GM12878 (cell line): Measurements from ENCODE around the gene SFN. TPM values are rescaled to one million over a fixed set of nuclear protein-coding genes. Genes with fewer than 3 reads are reported as not detected.

ENCODE experiments used
- ATAC-seq: fragments of 200-7000 bp; cut with Tn5 transposase; 3 replicates; pipeline ENCODE4 v1.9.1; 2020; ENCODE audit warnings: mild to moderate bottlenecking, moderate library complexity
- Bru-seq: library from RNA; stranded (reverse); fragments of 400-500 nt; gene quantifications from one replicate; lab custom pipeline; 2021; lab: Mats Ljungman, UMichigan
- BruChase-seq, 2 experiments: library from RNA; stranded (reverse); fragments of 400-500 nt; gene quantifications; one replicate each; lab custom pipeline; 2021; lab: Mats Ljungman, UMichigan
- BruUV-seq: library from RNA; stranded (reverse); fragments of 400-500 nt; replicated peaks from 2 replicates; lab custom pipeline; 2021; lab: Mats Ljungman, UMichigan
- CTCF ChIA-PET: fragments of 300-600 bp; sonication (Branson Sonifier 250); formaldehyde crosslinking; extraction: SDS; loops from one replicate; lab custom pipeline; 2021; ENCODE audit warnings: inconsistent platforms; lab: Yijun Ruan, JAX
- POLR2A ChIA-PET: fragments of 350-600 bp; formaldehyde crosslinking; extraction: SDS; loops from one replicate; lab custom pipeline; 2021; ENCODE audit warnings: inconsistent platforms; lab: Charles Lee
- RAD21 ChIA-PET: fragments of 300-600 bp; sonication (Branson Sonifier 250); formaldehyde crosslinking; loops from one replicate; lab custom pipeline; 2023; ENCODE audit warnings: antibody characterized with exemption; ENCODE audit not compliant: unreplicated experiment; lab: Charles Lee
- SMC1A ChIA-PET: fragments of 300-600 bp; sonication (Branson Sonifier 250); formaldehyde crosslinking; loops from one replicate; lab custom pipeline; 2023; ENCODE audit not compliant: unreplicated experiment, uncharacterized antibody; lab: Charles Lee
- DNase-seq: peaks from one replicate; pipeline ENCODE4 v3.0.0-alpha.2; 2011; ENCODE audit warnings: low read depth, low spot score
- FAIRE-seq: peaks from 3 replicates; lab custom pipeline; 2011; peaks lifted over from hg19 to GRCh38; lab: Jason Lieb, UNC
- H2AFZ ChIP-seq: 2 replicates; pipeline ENCODE4 v1.6.0; 2011; ENCODE audit warnings: low read depth, low read length, control low read depth; ENCODE audit not compliant: control insufficient read depth
- H3K27ac ChIP-seq: 2 replicates; pipeline ENCODE4 v1.5.1; 2011; ENCODE audit warnings: control low read depth; ENCODE audit not compliant: control insufficient read depth, insufficient read depth
- H3K27me3 ChIP-seq, 2 experiments: replicated peaks in 1 of 2; 2 replicates each; pipeline versions ENCODE4 v1.6.0 to v1.6.1; 2011; ENCODE audit warnings: low read length in 1 of 2; ENCODE audit not compliant: control insufficient read depth in 2 of 2, insufficient read depth in 2 of 2
- H3K36me3 ChIP-seq, 2 experiments: 2 replicates each; pipeline ENCODE4 v1.5.1; 2011; ENCODE audit warnings: low read length in 1 of 2; ENCODE audit not compliant: control insufficient read depth in 2 of 2, insufficient read depth in 2 of 2
- H3K4me1 ChIP-seq: 2 replicates; pipeline ENCODE4 v1.6.1; 2011; ENCODE audit warnings: mild to moderate bottlenecking, low read length, moderate library complexity, mixed read lengths; ENCODE audit not compliant: control insufficient read depth, insufficient read depth
- H3K4me2 ChIP-seq: 2 replicates; pipeline ENCODE4 v1.6.0; 2011; ENCODE audit warnings: control low read depth; ENCODE audit not compliant: control insufficient read depth, insufficient read depth
- H3K4me3 ChIP-seq: fragments of 200-600 bp; sonication (generic); 2 replicates; pipeline ENCODE4 v1.5.1; 2016
- H3K79me2 ChIP-seq: 2 replicates; pipeline ENCODE4 v1.6.0; 2011; ENCODE audit warnings: low read length; ENCODE audit not compliant: control insufficient read depth, insufficient read depth
- H3K9ac ChIP-seq: 2 replicates; pipeline ENCODE4 v1.8.0; 2011; ENCODE audit warnings: low read length, control low read depth, mixed read lengths; ENCODE audit not compliant: control insufficient read depth, insufficient read depth
- H3K9me3 ChIP-seq: replicated peaks from 3 replicates; pipeline ENCODE4 v1.5.1; 2011; ENCODE audit warnings: mild to moderate bottlenecking, low read length; ENCODE audit not compliant: control insufficient read depth, insufficient read depth
- H4K20me1 ChIP-seq: 2 replicates; pipeline ENCODE4 v1.6.0; 2011; ENCODE audit not compliant: control insufficient read depth, insufficient read depth
- EGR1 ChIP-seq, 2 experiments: IDR thresholded peaks; 1 replicate in 1 of 2; 2 replicates in 1 of 2; pipeline ENCODE4 v1.6.1; 2011 to 2012; ENCODE audit warnings: low read depth in 2 of 2, low read length in 2 of 2, borderline replicate concordance in 1 of 2, mild to moderate bottlenecking in 1 of 2, moderate library complexity in 1 of 2
- POU2F2 ChIP-seq: IDR thresholded peaks from 3 replicates; pipeline ENCODE4 v1.6.1; 2011; ENCODE audit warnings: low read depth, mild to moderate bottlenecking, low read length, borderline replicate concordance
- RUNX3 ChIP-seq: IDR thresholded peaks from 2 replicates; pipeline ENCODE4 v1.6.1; 2012; ENCODE audit warnings: low read length, inconsistent platforms
- SMC3 ChIP-seq: IDR thresholded peaks from 2 replicates; pipeline ENCODE4 v1.6.1; 2011; ENCODE audit warnings: low read length, improper control_type of control experiment, borderline replicate concordance
- YY1 ChIP-seq: IDR thresholded peaks from 2 replicates; pipeline ENCODE4 v1.6.1; 2011; ENCODE audit warnings: low read depth, mild to moderate bottlenecking, low read length
- WGBS: methylation state at CpG from one replicate; pipeline ENCODE4 v1.1.6; 2016; ENCODE audit warnings: low lambda C conversion rate; ENCODE audit not compliant: insufficient replicate concordance, insufficient coverage; ENCODE audit errors: missing lambda C conversion rate; 5-methylcytosine and 5-hydroxymethylcytosine counted together
- in situ Hi-C: fragments of 300-500 bp; cut with MboI; formaldehyde crosslinking; loops from 9 replicates; pipeline ENCODE4 v1.14.3; 2018; ENCODE audit warnings: mixed read lengths
- intact Hi-C: fragments of 100-400 bp; cut with micrococcal nuclease; formaldehyde crosslinking; loops from one replicate; pipeline ENCODE4 v1.14.2; 2022; ENCODE audit not compliant: unreplicated experiment
- long read RNA-seq, 2 experiments: library from polyadenylated mRNA; unstranded; transcript quantifications; one replicate each; pipeline ENCODE4 v2.0.0, GENCODE V29; 2019 to 2020
- polyA minus RNA-seq, 3 experiments: library from RNA; depleted of rRNA, polyadenylated mRNA; stranded (reverse); fragments of >200 nt; gene quantifications; 2 replicates each; pipeline ENCODE4 v1.2.3, GENCODE V29; 2011
- polyA plus RNA-seq, 11 experiments: library from polyadenylated mRNA; depleted of rRNA in 4 of 11; unstranded in 6 of 11; stranded (reverse) in 5 of 11; fragments of >200 nt; fragmentation: Nextera tagmentation in 4 of 11; fragmentation: Illumina TruSeq in 1 of 11; extraction: Ambion mirVana in 4 of 11; extraction: Trizol in 1 of 11; gene quantifications; 1 replicate in 1 of 11; 2 replicates in 10 of 11; pipeline versions ENCODE4 v1.2.1 to v1.2.3, GENCODE V29; 2011 to 2016; ENCODE audit warnings: inconsistent platforms in 2 of 11, missing spikeins in 2 of 11, low read depth in 1 of 11
- total RNA-seq, 4 experiments: library from RNA; depleted of rRNA in 3 of 4; stranded (reverse); fragments of >200 nt in 3 of 4; fragmentation: Illumina TruSeq in 1 of 4; extraction: Trizol in 1 of 4; gene quantifications; 2 replicates each; pipeline versions ENCODE4 v1.2.1 to v1.2.3, GENCODE V29; 2013 to 2021
- TF ChIP-seq, protein P1 (sequence below), 3 experiments: IDR thresholded peaks in 2 of 3; conservative IDR thresholded peaks in 1 of 3; 2 replicates each; pipeline ENCODE4 v1.5.1; 2011; ENCODE audit warnings: low read depth in 3 of 3, low read length in 3 of 3, mild to moderate bottlenecking in 3 of 3, control low read depth in 2 of 3, moderate library complexity in 2 of 3, inconsistent platforms in 1 of 3, mixed read lengths in 1 of 3; ENCODE audit not compliant: control insufficient read depth in 2 of 3, insufficient read depth in 1 of 3; ENCODE audit errors: extremely low read depth in 1 of 3

SFN gene
- 0.64 and 1.1 TPM in 2 replicates for total RNA-seq (2013; cell fraction: nucleolus; rRNA removed)
- total RNA-seq (2014; rRNA removed): 2.0 and 2.7 TPM in 2 replicates
- 1.7 and 2.1 TPM in 2 replicates for total RNA-seq (2014; rRNA removed; fragmentation: Illumina TruSeq; extraction: Trizol)
- total RNA-seq (2021): 2.9 and 4.1 TPM in 2 replicates
- polyA plus RNA-seq (2011; ENCODE audit: low read depth): 0.71 TPM
- 0.06 and 0.19 TPM in 2 replicates for polyA plus RNA-seq (2011; rRNA removed)
- polyA plus RNA-seq (2011; cell fraction: cytosol; rRNA removed): 0.10 and 0.13 TPM in 2 replicates
- polyA plus RNA-seq (2011; cell fraction: nucleus; rRNA removed): 0.24 and 0.48 TPM in 2 replicates
- 3.6 and 3.8 TPM in 2 replicates for polyA plus RNA-seq (2012)
- 0.14 and 1.2 TPM in 2 replicates for polyA plus RNA-seq (2014; fragmentation: Illumina TruSeq; extraction: Trizol)
- under 1 TPM; 0.27 to 0.33 TPM for polyA plus RNA-seq (2014; fragmentation: Nextera tagmentation; extraction: Ambion mirVana)
- polyA plus RNA-seq (2014; rRNA removed): 2.7 and 3.2 TPM in 2 replicates
- polyA plus RNA-seq (2016; fragmentation: Nextera tagmentation; extraction: Ambion mirVana): under 1 TPM; 0.63 to 0.82 TPM
- 0.26 TPM in 1 of 2 replicates, not detected in the other for polyA minus RNA-seq (2011; rRNA and poly(A)+ RNA removed)
- 3.7 and 4.8 TPM in 2 replicates for polyA minus RNA-seq (2011; cell fraction: cytosol; rRNA and poly(A)+ RNA removed)
- polyA minus RNA-seq (2011; cell fraction: nucleus; rRNA and poly(A)+ RNA removed): 0.85 and 1.3 TPM in 2 replicates
- Bru-seq, nascent RNA: percentile 33 among the genes with signal in this experiment
- BruChase-seq, experiment 1, labeled RNA remaining after a 6-hour chase: percentile 44 among the genes with signal in this experiment
- BruChase-seq, experiment 2, labeled RNA remaining after a 2-hour chase: percentile 37 among the genes with signal in this experiment
- long read RNA-seq, experiment 1: 0 reads
- long read RNA-seq, experiment 2: 0 reads

DNA sequence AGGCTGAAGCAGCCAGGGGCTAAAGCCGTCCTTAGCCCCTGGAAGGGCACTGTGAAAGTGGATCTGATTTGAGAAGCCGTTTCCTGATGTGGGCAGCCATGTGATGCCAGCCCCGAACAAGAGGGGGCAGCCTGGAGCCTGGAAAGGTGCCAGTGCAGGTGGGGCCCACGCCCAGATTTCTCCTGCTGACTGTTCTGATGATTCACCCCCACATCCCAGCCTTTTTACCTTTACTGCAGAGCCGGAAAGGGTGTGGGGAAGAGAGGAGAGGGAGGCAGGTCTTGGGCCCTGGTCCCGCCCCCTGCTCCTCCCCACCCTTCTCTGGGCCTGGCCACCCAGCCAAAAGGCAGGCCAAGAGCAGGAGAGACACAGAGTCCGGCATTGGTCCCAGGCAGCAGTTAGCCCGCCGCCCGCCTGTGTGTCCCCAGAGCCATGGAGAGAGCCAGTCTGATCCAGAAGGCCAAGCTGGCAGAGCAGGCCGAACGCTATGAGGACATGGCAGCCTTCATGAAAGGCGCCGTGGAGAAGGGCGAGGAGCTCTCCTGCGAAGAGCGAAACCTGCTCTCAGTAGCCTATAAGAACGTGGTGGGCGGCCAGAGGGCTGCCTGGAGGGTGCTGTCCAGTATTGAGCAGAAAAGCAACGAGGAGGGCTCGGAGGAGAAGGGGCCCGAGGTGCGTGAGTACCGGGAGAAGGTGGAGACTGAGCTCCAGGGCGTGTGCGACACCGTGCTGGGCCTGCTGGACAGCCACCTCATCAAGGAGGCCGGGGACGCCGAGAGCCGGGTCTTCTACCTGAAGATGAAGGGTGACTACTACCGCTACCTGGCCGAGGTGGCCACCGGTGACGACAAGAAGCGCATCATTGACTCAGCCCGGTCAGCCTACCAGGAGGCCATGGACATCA is at the start of gene SFN:
TSS of gene SFN (plus strand) at position 369 of the 904 bp plus-strand sequence. CDS start at position 433, 64 bp downstream.
- Histone ChIP-seq H3K4me2 (peak within 1 kb of the TSS; percentile 99), H3K27ac (peak within 1 kb of the TSS; percentile 99), H3K4me3 (peak within 1 kb of the TSS; percentile 93), H3K79me2 (no peaks in the 10 kb centered on the region; the same call in 1 of the 2 replicates), H3K36me3 (no peaks in the 10 kb centered on the region), H3K4me1 (peaks cover 16% of the 10 kb centered on the region), H2AFZ (peak within 1 kb of the TSS; percentile 58), H3K9me3 (no peaks in the 10 kb centered on the region), H3K9ac (peak within 1 kb of the TSS; percentile 99; the same call in 1 of the 2 replicates), H4K20me1 (no peaks in the 10 kb centered on the region), H3K27me3 (no peaks in the 10 kb centered on the region)
- ChIA-PET SMC1A (interaction anchor here (2.3 kb wide), 1 partner anchor 25 kb away, joined by 7 read pairs; no protein-coding TSS in a partner anchor), CTCF (interaction anchor here (0.8 to 1.6 kb wide), 10 partner anchors 11 to 261 kb away, joined by 3 to 5 read pairs (median 3); no protein-coding TSS in a partner anchor), RAD21 (no interaction called here), POLR2A (no interaction called here)
- in situ Hi-C loops (no loop called here), intact Hi-C loops (no loop called here)
- DNase-seq (no peak), ATAC-seq (peak; percentile 4; the same call in 1 of the 3 replicates), FAIRE-seq (no peak)
- no TSS peak for BruUV-seq
- WGBS: 91% methylated on average over 36 of the region's 37 CpGs
- TF ChIP-seq POU2F2 (no peak), EGR1 (IDR thresholded peaks at IDR 0.05; ENCODE audit: borderline replicate concordance in 1 of 2, low read depth in 2 of 2, low read length in 2 of 2) (0 out of 3 replicates have a peak, but pooled peaks of 1 of the 2 experiments have one; percentile 7), YY1 (0 out of 2 replicates have a peak, but pooled peaks have one; percentile 20), RUNX3 (no peak), SMC3 (peak; percentile 29; the same call in 1 of the 2 replicates)
- TF ChIP-seq, protein P1, sequence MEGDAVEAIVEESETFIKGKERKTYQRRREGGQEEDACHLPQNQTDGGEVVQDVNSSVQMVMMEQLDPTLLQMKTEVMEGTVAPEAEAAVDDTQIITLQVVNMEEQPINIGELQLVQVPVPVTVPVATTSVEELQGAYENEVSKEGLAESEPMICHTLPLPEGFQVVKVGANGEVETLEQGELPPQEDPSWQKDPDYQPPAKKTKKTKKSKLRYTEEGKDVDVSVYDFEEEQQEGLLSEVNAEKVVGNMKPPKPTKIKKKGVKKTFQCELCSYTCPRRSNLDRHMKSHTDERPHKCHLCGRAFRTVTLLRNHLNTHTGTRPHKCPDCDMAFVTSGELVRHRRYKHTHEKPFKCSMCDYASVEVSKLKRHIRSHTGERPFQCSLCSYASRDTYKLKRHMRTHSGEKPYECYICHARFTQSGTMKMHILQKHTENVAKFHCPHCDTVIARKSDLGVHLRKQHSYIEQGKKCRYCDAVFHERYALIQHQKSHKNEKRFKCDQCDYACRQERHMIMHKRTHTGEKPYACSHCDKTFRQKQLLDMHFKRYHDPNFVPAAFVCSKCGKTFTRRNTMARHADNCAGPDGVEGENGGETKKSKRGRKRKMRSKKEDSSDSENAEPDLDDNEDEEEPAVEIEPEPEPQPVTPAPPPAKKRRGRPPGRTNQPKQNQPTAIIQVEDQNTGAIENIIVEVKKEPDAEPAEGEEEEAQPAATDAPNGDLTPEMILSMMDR (IDR thresholded peaks at IDR 0.05 in 2 of 3, conservative IDR thresholded peaks at IDR 0.05 in 1 of 3; ENCODE audit: control insufficient read depth in 2 of 3, extremely low read depth in 1 of 3, insufficient read depth in 1 of 3, low read depth in 3 of 3, low read length in 3 of 3): peak; percentile 37 to 80 (median 60)
- TF ChIP-seq, all 136 proteins: peak for 4
